K562 (cell line): ENCODE measurements around the gene CEP72. TPM values are rescaled to one million over a fixed set of nuclear protein-coding genes. Genes with fewer than 3 reads are reported as not detected.
A peak's percentile ranks its signal among the peaks of the same experiment; 100 is the strongest.
"Not testable (repeated sequence)": the region's sequence is repeated elsewhere in the genome, so short reads cannot be mapped to it uniquely, and the experiment has no call there.

Experiments
- ATAC-seq: fragments of 200-7000 bp; cut with Tn5 transposase; 3 replicates; pipeline ENCODE4 v1.9.1; 2020; ENCODE audit warnings: moderate library complexity
- BruUV-seq: library from RNA; stranded (reverse); fragments of 400-500 nt; replicated peaks from 2 replicates; lab custom pipeline; 2021; lab: Mats Ljungman, UMichigan
- CTCF ChIA-PET: fragments of 300-600 bp; formaldehyde crosslinking; extraction: SDS; loops from one replicate; lab custom pipeline; 2021; ENCODE audit warnings: low intra/inter-chr PET ratio; lab: Yijun Ruan, JAX
- POLR2A ChIA-PET: fragments of 300-600, 350-650 bp; sonication (Branson Sonifier 250); formaldehyde crosslinking; extraction: SDS; loops from one replicate; lab custom pipeline; 2021; ENCODE audit warnings: antibody characterized with exemption, inconsistent platforms; lab: Yijun Ruan, JAX
- DNase-seq, 4 experiments: peaks; one replicate each; pipeline versions ENCODE4 v3.0.0 to v3.0.0-alpha.2; 2011 to 2018; ENCODE audit warnings: low spot score in 3 of 4, mixed read lengths in 3 of 4; ENCODE audit errors: extremely low read depth in 1 of 4
- FAIRE-seq: peaks from 2 replicates; lab custom pipeline; 2011; peaks lifted over from hg19 to GRCh38; lab: Jason Lieb, UNC
- H2AFZ ChIP-seq: 2 replicates; pipeline ENCODE4 v1.6.0; 2011; ENCODE audit warnings: low read depth, low read length, control low read depth, inconsistent platforms
- H3K27ac ChIP-seq: fragments of 200-600 bp; 3 replicates; pipeline ENCODE4 v1.8.0; 2011; ENCODE audit warnings: low read depth, mild to moderate bottlenecking, control low read depth, inconsistent platforms, low read length, moderate library complexity, mixed read lengths; ENCODE audit errors: extremely low read depth
- H3K27me3 ChIP-seq, 2 experiments: fragments of 300-600 bp in 1 of 2; 2 replicates in 1 of 2; 3 replicates in 1 of 2; pipeline versions ENCODE4 v1.6.0 to v1.8.0; 2011; ENCODE audit warnings: inconsistent platforms in 2 of 2, low read length in 2 of 2, mild to moderate bottlenecking in 1 of 2, mixed read lengths in 1 of 2, moderate library complexity in 1 of 2; ENCODE audit not compliant: control insufficient read depth in 2 of 2, insufficient read depth in 2 of 2
- H3K36me3 ChIP-seq: fragments of 300-600 bp; 3 replicates; pipeline ENCODE4 v1.8.0; 2011; ENCODE audit warnings: mild to moderate bottlenecking, low read length, inconsistent platforms; ENCODE audit not compliant: control insufficient read depth, insufficient read depth
- H3K4me1 ChIP-seq, 2 experiments: fragments of 200-600 bp in 1 of 2; replicated peaks in 1 of 2; 2 replicates in 1 of 2; 3 replicates in 1 of 2; pipeline versions ENCODE4 v1.5.1 to v1.8.0; 2011; ENCODE audit warnings: inconsistent platforms in 2 of 2, low read length in 2 of 2, mild to moderate bottlenecking in 1 of 2, mixed read lengths in 1 of 2, moderate library complexity in 1 of 2; ENCODE audit not compliant: control insufficient read depth in 2 of 2, insufficient read depth in 2 of 2
- H3K4me2 ChIP-seq: 2 replicates; pipeline ENCODE4 v1.6.1; 2011; ENCODE audit warnings: low read length, control low read depth, inconsistent platforms, mixed read lengths; ENCODE audit not compliant: insufficient read depth
- H3K4me3 ChIP-seq: fragments of 200-600 bp; sonication (generic), shearing (Covaris generic); 2 replicates; pipeline ENCODE4 v1.5.1; 2016; ENCODE audit warnings: control low read depth, inconsistent platforms
- H3K79me2 ChIP-seq: fragments of 200-600 bp; 3 replicates; pipeline ENCODE4 v1.8.0; 2011; ENCODE audit warnings: low read length, inconsistent platforms; ENCODE audit not compliant: control insufficient read depth, insufficient read depth
- H3K9ac ChIP-seq, 2 experiments: 2 replicates each; pipeline versions ENCODE4 v1.6.0 to v1.6.1; 2011; ENCODE audit warnings: low read depth in 2 of 2, low read length in 2 of 2, control low read depth in 1 of 2, inconsistent platforms in 1 of 2, mild to moderate bottlenecking in 1 of 2, mixed read lengths in 1 of 2; ENCODE audit not compliant: insufficient read depth in 1 of 2
- H3K9me1 ChIP-seq: one replicate; pipeline ENCODE4 v1.6.0; 2011; ENCODE audit warnings: inconsistent platforms, mild to moderate bottlenecking, low read length, moderate library complexity; ENCODE audit not compliant: control insufficient read depth, insufficient read depth
- H3K9me3 ChIP-seq: replicated peaks from 2 replicates; pipeline ENCODE4 v1.5.1; 2011; ENCODE audit warnings: low read depth, low read length, inconsistent platforms; ENCODE audit not compliant: control insufficient read depth, insufficient read depth
- H4K20me1 ChIP-seq: replicated peaks from 2 replicates; pipeline ENCODE4 v1.6.1; 2011; ENCODE audit warnings: low read length, inconsistent platforms, mixed read lengths; ENCODE audit not compliant: control insufficient read depth, insufficient read depth
- ASH1L ChIP-seq: fragments of 450-650 bp; IDR thresholded peaks from 2 replicates; pipeline ENCODE4 v1.6.1; 2018; ENCODE audit warnings: borderline replicate concordance, mild to moderate bottlenecking, low read depth; ENCODE audit not compliant: partially characterized antibody
- C11orf30 ChIP-seq: fragments of 450-650 bp; IDR thresholded peaks from 2 replicates; pipeline ENCODE4 v1.6.1; 2016; ENCODE audit warnings: low read depth, mild to moderate bottlenecking
- FOS ChIP-seq: IDR thresholded peaks from 3 replicates; pipeline ENCODE4 v1.6.1; 2011; ENCODE audit not compliant: insufficient read length; ENCODE audit errors: extremely low read depth
- HNRNPH1 ChIP-seq: fragments of 200-400 bp; formaldehyde crosslinking; optimal IDR thresholded peaks from 2 replicates; pipeline ENCODE3; 2017; ENCODE audit warnings: low read depth, mild to moderate bottlenecking, low read length, moderate library complexity
- KDM2B ChIP-seq: fragments of 250-450 bp; sonication (Bioruptor Pico); IDR thresholded peaks from 2 replicates; pipeline ENCODE4 v1.8.0; 2021; ENCODE audit warnings: mild to moderate bottlenecking, moderate library complexity
- MAFG ChIP-seq: fragments of 450-650 bp; conservative IDR thresholded peaks from 2 replicates; pipeline ENCODE4 v1.6.1; 2016; ENCODE audit warnings: missing genetic modification characterization, missing compliant biosample characterization
- NFYB ChIP-seq: IDR thresholded peaks from 2 replicates; pipeline ENCODE4 v1.6.1; 2011; ENCODE audit warnings: mild to moderate bottlenecking, moderate library complexity; ENCODE audit not compliant: insufficient read length; ENCODE audit errors: extremely low read depth
- PPARD ChIP-seq: fragments of 250-450 bp; sonication (Bioruptor Pico); IDR thresholded peaks from 2 replicates; pipeline ENCODE4 v1.8.0; 2022; ENCODE audit warnings: inconsistent platforms, mild to moderate bottlenecking, moderate library complexity
- RBM25 ChIP-seq: fragments of 200-400 bp; formaldehyde crosslinking; IDR thresholded peaks from 2 replicates; pipeline ENCODE4 v1.6.1; 2018; ENCODE audit warnings: low read length, low read depth, moderate library complexity; ENCODE audit not compliant: severe bottlenecking
- SAP30 ChIP-seq: fragments of 200-600 bp; sonication (generic); IDR thresholded peaks from 2 replicates; pipeline ENCODE4 v1.6.1; 2012; ENCODE audit warnings: borderline replicate concordance, low read depth, mild to moderate bottlenecking, moderate library complexity, low read length, control low read depth, inconsistent platforms; ENCODE audit not compliant: insufficient read depth, poor library complexity, severe bottlenecking
- TCFL5 ChIP-seq: fragments of 250-450 bp; sonication (Bioruptor Pico); conservative IDR thresholded peaks from 2 replicates; pipeline ENCODE4 v1.6.1; 2021; ENCODE audit warnings: mild to moderate bottlenecking, moderate library complexity, matching md5 sums
- THAP12 ChIP-seq: fragments of 250-450 bp; sonication (Bioruptor Pico); IDR thresholded peaks from 2 replicates; pipeline ENCODE4 v1.9.0; 2021; ENCODE audit warnings: mild to moderate bottlenecking, inconsistent platforms
- ZBTB1 ChIP-seq: sonication (generic); formaldehyde crosslinking; IDR thresholded peaks from 2 replicates; pipeline ENCODE4 v1.8.1; 2023; ENCODE audit warnings: missing genetic modification reagents, low read depth, mild to moderate bottlenecking, borderline replicate concordance
- ZNF282 ChIP-seq: sonication (generic); formaldehyde crosslinking; IDR thresholded peaks from 2 replicates; pipeline ENCODE4 v1.8.1; 2023; ENCODE audit warnings: missing genetic modification reagents
- ZNF316 ChIP-seq: fragments of 450-650 bp; IDR thresholded peaks from 2 replicates; pipeline ENCODE4 v1.6.1; 2016
- ZNF644 ChIP-seq: fragments of 200-800 bp; sonication (Bioruptor generic); IDR thresholded peaks from 2 replicates; pipeline ENCODE4 v1.6.1; 2016; ENCODE audit warnings: low read depth, missing genetic modification characterization, missing compliant biosample characterization
- WGBS: fragments of 100-300 bp; shearing (Covaris generic); methylation state at CpG from one replicate; pipeline ENCODE4 v1.1.6; 2016; ENCODE audit warnings: low coverage, mixed read lengths; ENCODE audit not compliant: insufficient coverage; ENCODE audit errors: missing lambda C conversion rate; 5-methylcytosine and 5-hydroxymethylcytosine counted together
- in situ Hi-C: fragments of 300-500 bp; cut with MboI; formaldehyde crosslinking; loops from 4 replicates; pipeline ENCODE4 v1.15.0; 2018; ENCODE audit warnings: inconsistent platforms, mixed read lengths
- intact Hi-C: fragments of 100-400 bp; cut with micrococcal nuclease; formaldehyde crosslinking; loops from 2 replicates; pipeline ENCODE4 v1.14.2; 2022
- polyA plus RNA-seq, 8 experiments: library from polyadenylated mRNA; depleted of rRNA in 4 of 8; stranded (reverse) in 5 of 8; unstranded in 3 of 8; fragments of >200 nt; fragmentation: Nextera tagmentation in 2 of 8; fragmentation: Illumina TruSeq in 1 of 8; extraction: Ambion mirVana in 2 of 8; extraction: Trizol in 1 of 8; gene quantifications; 2 replicates each; pipeline versions ENCODE4 v1.2.1 to v1.2.3, GENCODE V29; 2011 to 2014; ENCODE audit warnings: inconsistent platforms in 1 of 8, missing spikeins in 1 of 8
- total RNA-seq, 7 experiments: library from RNA; depleted of rRNA in 6 of 7; stranded (reverse); fragments of >200 nt in 6 of 7; fragmentation: Illumina TruSeq in 2 of 7; extraction: Trizol in 2 of 7; gene quantifications; 2 replicates each; pipeline versions ENCODE4 v1.2.1 to v1.2.3, GENCODE V29; 2011 to 2021; ENCODE audit warnings: low replicate concordance in 1 of 7

Gene CEP72
- total and polyA plus RNA-seq, 9 of the 15 experiments (the other 6 are each of a cell fraction or from before 2014, with no cell fraction given): 0.89 to 38.1 (median 14.2) TPM

GRCh38 chr5:577214-577613 is 34.9 kb upstream of the CEP72 start:
- in situ Hi-C loops, H3K9me3 ChIP-seq, H3K4me2 ChIP-seq, CTCF ChIA-PET, BruUV-seq, H3K4me1 ChIP-seq, DNase-seq, H3K27ac ChIP-seq, H3K36me3 ChIP-seq, ATAC-seq, H3K9me1 ChIP-seq, H3K79me2 ChIP-seq, H2AFZ ChIP-seq, H4K20me1 ChIP-seq, H3K9ac ChIP-seq, intact Hi-C loops, H3K4me3 ChIP-seq: not testable (repeated sequence)
- FAIRE-seq: peak; percentile 23
- H3K27me3 ChIP-seq: peaks cover 48 to 63% of the 10 kb centered on the region in 2 experiments
- POLR2A ChIA-PET: interaction anchor here (0.6 kb wide), 1 partner anchor 29 kb away, joined by 3 read pairs; no protein-coding TSS in a partner anchor
- 0% methylated on average over 2 of the region's 2 CpGs for WGBS
- TF ChIP-seq ZNF316 (peak; percentile 68), RBM25 (peak; percentile 46), NFYB (peak; percentile 44), C11orf30 (peak; percentile 16; the same call in 1 of the 2 replicates), ASH1L (peak; percentile 63), MAFG (tag) (0 out of 2 replicates have a peak, but pooled peaks have one; percentile 7), FOS (peak; percentile 22)

GRCh38 chr5:577800-578199 is 34.3 kb upstream of the CEP72 start:
- H2AFZ ChIP-seq: no peak overlapping the region
- H3K4me1 ChIP-seq: peaks cover 0 to 5% of the 10 kb centered on the region in 2 experiments; a peak in 1 of 5 replicates
- H3K9me1 ChIP-seq: no peaks in the 10 kb centered on the region
- no peak overlapping the region for H3K4me2 ChIP-seq
- no peaks in the 10 kb centered on the region for H3K9me3 ChIP-seq
- peaks cover 46 to 63% of the 10 kb centered on the region in 2 experiments for H3K27me3 ChIP-seq
- no peaks in the 10 kb centered on the region for H3K79me2 ChIP-seq
- ATAC-seq (no peak), FAIRE-seq (no peak), DNase-seq (no peak)
- no peak overlapping the region for H3K4me3 ChIP-seq
- H4K20me1 ChIP-seq: no peaks in the 10 kb centered on the region
- no peak overlapping the region for H3K9ac ChIP-seq
- no peaks in the 10 kb centered on the region for H3K36me3 ChIP-seq
- no peak overlapping the region for H3K27ac ChIP-seq
- POLR2A ChIA-PET: no interaction called here
- BruUV-seq: no TSS peak
- intact Hi-C loops (no loop called here), in situ Hi-C loops (no loop called here)
- CTCF ChIA-PET: no interaction called here
- TF ChIP-seq TCFL5 (no peak), THAP12 (CRISPR knock-in tag) (no peak), ZNF644 (no peak), SAP30 (no peak), PPARD (CRISPR knock-in tag) (no peak), KDM2B (CRISPR knock-in tag) (no peak), HNRNPH1 (no peak), ZBTB1 (CRISPR knock-in tag) (no peak), ZNF282 (no peak)
